Esophagus squamous epithelium (tissue), 5 donors: ENCODE data around the gene TNFAIP3. TPM values are rescaled to one million over a fixed set of nuclear protein-coding genes. Genes with fewer than 3 reads are reported as not detected.
"Not testable (repeated sequence)": the region's sequence is repeated elsewhere in the genome, so short reads cannot be mapped to it uniquely, and the experiment has no call there.

ENCODE experiments used
- DNase-seq: peaks from one replicate; lab custom pipeline; 2025; lab: John Stamatoyannopoulos, UW
- H3K27ac ChIP-seq, 4 donors: fragments of 200-600 bp; sonication (generic); one replicate each; pipeline ENCODE4 v1.5.1; 2016 to 2019; ENCODE audit warnings: mild to moderate bottlenecking in 1 of 4
- H3K27me3 ChIP-seq, 4 donors: fragments of 200-600 bp; sonication (generic); 1 replicate in 3 of 4; 2 replicates in 1 of 4; pipeline versions ENCODE4 v1.5.1 to v1.6.0; 2017 to 2021; ENCODE audit warnings: antibody characterized with exemption in 1 of 4
- H3K36me3 ChIP-seq, 3 donors: fragments of 200-600 bp; sonication (generic); one replicate each; pipeline ENCODE4 v1.5.1; 2016 to 2019
- H3K4me1 ChIP-seq, 3 donors: fragments of 200-600 bp; sonication (generic); one replicate each; pipeline ENCODE4 v1.5.1; 2017 to 2019
- H3K4me3 ChIP-seq, 4 donors: fragments of 200-600 bp; sonication (generic); 1 replicate in 3 of 4; 2 replicates in 1 of 4; pipeline ENCODE4 v1.5.1; 2016 to 2019; ENCODE audit warnings: mild to moderate bottlenecking in 2 of 4, moderate library complexity in 1 of 4
- H3K9me3 ChIP-seq, 3 donors: fragments of 200-600 bp; sonication (generic); one replicate each; pipeline ENCODE4 v1.5.1; 2016 to 2019
- CTCF ChIP-seq, 6 experiments: fragments of 450-650 bp in 4 of 6; fragments of 200-600 bp in 2 of 6; sonication (generic) in 2 of 6; IDR thresholded peaks; one replicate each; pipeline ENCODE4 v1.5.1; 2016 to 2019; ENCODE audit warnings: antibody characterized with exemption in 6 of 6, mild to moderate bottlenecking in 4 of 6, moderate library complexity in 4 of 6
- POLR2A ChIP-seq, 4 donors: fragments of 450-650 bp; IDR thresholded peaks; one replicate each; pipeline ENCODE4 v1.6.1; 2017; ENCODE audit warnings: antibody characterized with exemption in 4 of 4, mild to moderate bottlenecking in 4 of 4, moderate library complexity in 3 of 4
- WGBS, 2 donors: methylation state at CpG; one replicate each; pipeline ENCODE4 v1.1.5; 2018; 5-methylcytosine and 5-hydroxymethylcytosine counted together
- intact Hi-C: fragments of 100-400 bp; cut with DNase I; formaldehyde crosslinking; loops from one replicate; pipeline ENCODE4 v1.15.0; 2022
- total RNA-seq, 4 donors: library from RNA; depleted of rRNA; stranded (reverse); fragments of >200 nt; gene quantifications; one replicate each; pipeline ENCODE4 v1.1.0, GENCODE V29; 2016
- donor health status: DM: yes; HTN: yes; CAD: no.

Gene TNFAIP3
- total RNA-seq, 4 donors from 2014 or later = 4.2 to 21.7 (median 7.7) TPM

DNA sequence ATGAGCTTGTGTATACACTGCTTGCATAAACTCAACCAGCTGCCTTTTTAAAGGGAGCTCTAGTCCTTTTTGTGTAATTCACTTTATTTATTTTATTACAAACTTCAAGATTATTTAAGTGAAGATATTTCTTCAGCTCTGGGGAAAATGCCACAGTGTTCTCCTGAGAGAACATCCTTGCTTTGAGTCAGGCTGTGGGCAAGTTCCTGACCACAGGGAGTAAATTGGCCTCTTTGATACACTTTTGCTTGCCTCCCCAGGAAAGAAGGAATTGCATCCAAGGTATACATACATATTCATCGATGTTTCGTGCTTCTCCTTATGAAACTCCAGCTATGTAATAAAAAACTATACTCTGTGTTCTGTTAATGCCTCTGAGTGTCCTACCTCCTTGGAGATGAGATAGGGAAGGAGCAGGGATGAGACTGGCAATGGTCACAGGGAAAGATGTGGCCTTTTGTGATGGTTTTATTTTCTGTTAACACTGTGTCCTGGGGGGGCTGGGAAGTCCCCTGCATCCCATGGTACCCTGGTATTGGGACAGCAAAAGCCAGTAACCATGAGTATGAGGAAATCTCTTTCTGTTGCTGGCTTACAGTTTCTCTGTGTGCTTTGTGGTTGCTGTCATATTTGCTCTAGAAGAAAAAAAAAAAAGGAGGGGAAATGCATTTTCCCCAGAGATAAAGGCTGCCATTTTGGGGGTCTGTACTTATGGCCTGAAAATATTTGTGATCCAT, 15.3 kb downstream of the TNFAIP3 start:
- intact Hi-C loops = no loop called here
- Histone ChIP-seq H3K4me3 (no peak overlapping the region), H3K9me3 (no peaks in the 10 kb centered on the region), H3K27ac (no peak overlapping the region), H3K27me3 (no peaks in the 10 kb centered on the region), H3K4me1 (peaks cover 0 to 23% (median 11%) of the 10 kb centered on the region in 3 donors), H3K36me3 (peaks cover 26 to 60% (median 30%) of the 10 kb centered on the region in 3 donors)
- TF ChIP-seq POLR2A (IDR thresholded peaks at IDR 0.05) = no peak
- TF ChIP-seq CTCF (IDR thresholded peaks at IDR 0.05) = no peak
- WGBS, 2 donors = 76 to 83% methylated on average over 2 of the region's 2 CpGs
- no peak for DNase-seq

- no peaks in the 10 kb centered on the region for H3K27me3 ChIP-seq
- intact Hi-C loops = no loop called here
- H3K9me3 ChIP-seq = no peaks in the 10 kb centered on the region
- DNase-seq = no peak
- H3K4me1 ChIP-seq = peaks cover 0 to 22% (median 11%) of the 10 kb centered on the region in 3 donors
- peak overlapping the region in 1 of 4 donors; percentile 29 for H3K27ac ChIP-seq
- H3K36me3 ChIP-seq = peaks cover 23 to 49% (median 24%) of the 10 kb centered on the region in 3 donors
- TF ChIP-seq CTCF (IDR thresholded peaks at IDR 0.05) (no peak), POLR2A (IDR thresholded peaks at IDR 0.05) (no peak)
- H3K4me3 ChIP-seq = no peak overlapping the region
- 53 to 60% methylated on average over 7 of the region's 7 CpGs for WGBS, 2 donors
Observed at GRCh38 chr6:137883400-137884148, 16.5 kb downstream of the TNFAIP3 start.

DNA sequence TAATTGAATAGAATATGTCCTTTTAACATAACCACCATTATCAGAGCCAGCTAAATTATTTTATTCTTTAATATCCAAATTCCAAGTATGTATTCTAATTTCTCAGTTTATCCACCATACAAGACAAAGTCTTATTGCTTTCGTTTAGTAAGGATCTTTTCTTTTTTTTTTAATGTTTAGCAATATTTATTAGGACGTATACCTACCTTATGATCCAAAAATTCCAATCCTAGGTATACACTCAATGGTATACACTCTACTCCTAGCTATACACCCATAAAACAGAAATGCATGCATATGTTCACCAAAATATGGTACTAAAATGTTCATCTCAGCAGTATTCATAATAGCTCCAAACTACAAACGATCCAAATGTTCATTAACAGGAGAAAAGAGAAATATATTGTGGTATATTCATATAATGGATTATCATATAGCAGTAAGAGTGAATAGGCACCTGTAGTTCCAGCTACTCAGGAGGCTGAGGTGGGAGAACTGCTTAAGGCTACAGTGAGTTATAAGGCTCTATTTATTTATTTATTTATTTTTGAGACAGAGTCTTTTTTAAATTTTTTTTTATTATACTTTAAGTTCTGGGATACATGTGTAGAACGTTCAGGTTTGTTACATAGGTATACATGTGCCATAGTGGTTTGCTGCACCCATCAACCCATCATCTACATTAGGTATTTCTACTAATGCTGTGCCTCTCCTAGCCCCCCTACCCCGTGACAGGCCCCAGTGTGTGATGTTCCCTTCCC, 17.3 kb downstream of the TNFAIP3 start:
- H3K27me3 ChIP-seq = no peaks in the 10 kb centered on the region
- intact Hi-C loops = no loop called here
- H3K4me1 ChIP-seq = peaks cover 0 to 14% (median 4%) of the 10 kb centered on the region in 3 donors
- no peak overlapping the region for H3K4me3 ChIP-seq
- WGBS, 2 donors = 83 to 89% methylated on average over 5 of the region's 5 CpGs
- H3K9me3 ChIP-seq = no peaks in the 10 kb centered on the region
- no peak overlapping the region for H3K27ac ChIP-seq
- TF ChIP-seq CTCF (IDR thresholded peaks at IDR 0.05) = no peak
- TF ChIP-seq POLR2A (IDR thresholded peaks at IDR 0.05) = no peak
- no peak for DNase-seq
- peaks cover 15 to 41% (median 17%) of the 10 kb centered on the region in 3 donors for H3K36me3 ChIP-seq

- H3K4me3 ChIP-seq, H3K4me1 ChIP-seq, intact Hi-C loops, H3K9me3 ChIP-seq, H3K27ac ChIP-seq, DNase-seq, H3K27me3 ChIP-seq: not testable (repeated sequence)
- peaks cover 11 to 36% (median 12%) of the 10 kb centered on the region in 3 donors for H3K36me3 ChIP-seq
Observed at GRCh38 chr6:137884910-137885229, 17.8 kb downstream of the TNFAIP3 start.

GRCh38 chr6:137886226-137886625, 19.2 kb downstream of the TNFAIP3 start:
- H3K27me3 ChIP-seq, H3K4me3 ChIP-seq, intact Hi-C loops, DNase-seq, H3K4me1 ChIP-seq, H3K9me3 ChIP-seq, H3K27ac ChIP-seq: not testable (repeated sequence)
- peaks cover 0 to 22% (median 3%) of the 10 kb centered on the region in 3 donors for H3K36me3 ChIP-seq
- 90 to 95% methylated on average over 3 of the region's 3 CpGs for WGBS, 2 donors
